Thoracic aorta (tissue), 2 donors: Measurements from ENCODE around the gene PRELID3B. TPM values are rescaled to one million over a fixed set of nuclear protein-coding genes. Genes with fewer than 3 reads are reported as not detected.

ENCODE experiments used
- ATAC-seq: fragments of 150-250 bp; one replicate; pipeline ENCODE4 v1.8.0; 2017; ENCODE audit warnings: low read depth; ENCODE audit not compliant: insufficient number of reproducible peaks, low FRiP score
- DNase-seq: peaks from one replicate; pipeline ENCODE4 v3.0.0-alpha.2; 2020; ENCODE audit warnings: low spot score
- H3K27ac ChIP-seq, 2 donors: fragments of 200-600 bp; sonication (generic); 1 replicate in 1 of 2; 2 replicates in 1 of 2; pipeline ENCODE4 v1.5.1; 2016; ENCODE audit warnings: mild to moderate bottlenecking in 2 of 2, moderate library complexity in 2 of 2
- H3K27me3 ChIP-seq: fragments of 200-600 bp; sonication (generic); replicated peaks from 2 replicates; pipeline ENCODE4 v1.6.0; 2016; ENCODE audit warnings: mild to moderate bottlenecking; ENCODE audit not compliant: insufficient read depth
- H3K36me3 ChIP-seq: fragments of 200-600 bp; sonication (generic); one replicate; pipeline ENCODE4 v1.5.1; 2016
- H3K4me1 ChIP-seq, 2 donors: fragments of 200-600 bp; sonication (generic); 1 replicate in 1 of 2; 2 replicates in 1 of 2; pipeline versions ENCODE4 v1.5.1 to v1.6.0; 2016; ENCODE audit warnings: low read depth in 2 of 2, mild to moderate bottlenecking in 1 of 2; ENCODE audit not compliant: control insufficient read depth in 1 of 2
- H3K4me3 ChIP-seq: fragments of 200-600 bp; sonication (generic); 2 replicates; pipeline ENCODE4 v1.5.1; 2016; ENCODE audit warnings: mild to moderate bottlenecking
- H3K9me3 ChIP-seq: fragments of 200-600 bp; sonication (generic); 2 replicates; pipeline ENCODE4 v1.5.1; 2016
- total RNA-seq, 2 donors: library from RNA; depleted of rRNA; stranded (reverse); fragments of >200 nt; gene quantifications; one replicate each; pipeline versions ENCODE4 v1.1.0 to v1.2.3, GENCODE V29; 2016
- TF ChIP-seq, protein P1 (sequence below): fragments of 200-600 bp; sonication (generic); IDR thresholded peaks from one replicate; pipeline ENCODE4 v1.5.1; 2019; ENCODE audit warnings: antibody characterized with exemption

PRELID3B gene
- total RNA-seq, 2 donors from 2014 or later, result 25.5 to 30.5 TPM

DNA sequence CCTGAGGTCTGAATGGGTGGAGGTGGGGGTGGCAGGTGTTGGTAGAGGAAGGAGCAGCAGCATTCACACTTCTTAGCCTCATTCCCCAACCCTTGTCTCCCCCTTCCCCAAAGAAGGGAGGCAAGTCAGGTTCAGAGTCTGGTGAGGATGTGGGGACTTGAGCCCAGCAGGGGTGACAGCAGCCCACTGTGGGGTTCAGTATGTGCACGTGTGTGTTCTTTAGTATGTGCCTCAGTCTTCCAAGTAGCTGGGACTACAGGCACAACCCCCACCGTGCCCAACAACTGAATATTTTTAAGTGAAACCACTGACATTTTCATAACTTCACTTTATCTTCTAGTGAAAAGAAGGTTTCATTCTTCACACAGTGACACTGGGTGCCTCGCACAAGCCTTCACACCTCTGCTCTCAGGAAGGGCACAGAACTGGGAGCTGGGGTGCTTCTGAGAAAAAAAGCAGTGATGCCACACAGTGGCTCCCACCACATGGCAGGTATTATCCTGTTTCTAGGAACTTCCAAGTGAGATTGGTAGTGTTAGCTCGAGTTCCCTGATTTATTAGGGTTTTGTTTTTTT is 33.4 kb upstream of the PRELID3B start:
- DNase-seq (no peak), ATAC-seq (no peak)
- H3K4me3 ChIP-seq, result no peak overlapping the region
- no peaks in the 10 kb centered on the region for H3K27me3 ChIP-seq
- H3K9me3 ChIP-seq, result no peaks in the 10 kb centered on the region
- H3K4me1 ChIP-seq, result no peaks in the 10 kb centered on the region
- no peak overlapping the region for H3K27ac ChIP-seq
- TF ChIP-seq, protein P1, sequence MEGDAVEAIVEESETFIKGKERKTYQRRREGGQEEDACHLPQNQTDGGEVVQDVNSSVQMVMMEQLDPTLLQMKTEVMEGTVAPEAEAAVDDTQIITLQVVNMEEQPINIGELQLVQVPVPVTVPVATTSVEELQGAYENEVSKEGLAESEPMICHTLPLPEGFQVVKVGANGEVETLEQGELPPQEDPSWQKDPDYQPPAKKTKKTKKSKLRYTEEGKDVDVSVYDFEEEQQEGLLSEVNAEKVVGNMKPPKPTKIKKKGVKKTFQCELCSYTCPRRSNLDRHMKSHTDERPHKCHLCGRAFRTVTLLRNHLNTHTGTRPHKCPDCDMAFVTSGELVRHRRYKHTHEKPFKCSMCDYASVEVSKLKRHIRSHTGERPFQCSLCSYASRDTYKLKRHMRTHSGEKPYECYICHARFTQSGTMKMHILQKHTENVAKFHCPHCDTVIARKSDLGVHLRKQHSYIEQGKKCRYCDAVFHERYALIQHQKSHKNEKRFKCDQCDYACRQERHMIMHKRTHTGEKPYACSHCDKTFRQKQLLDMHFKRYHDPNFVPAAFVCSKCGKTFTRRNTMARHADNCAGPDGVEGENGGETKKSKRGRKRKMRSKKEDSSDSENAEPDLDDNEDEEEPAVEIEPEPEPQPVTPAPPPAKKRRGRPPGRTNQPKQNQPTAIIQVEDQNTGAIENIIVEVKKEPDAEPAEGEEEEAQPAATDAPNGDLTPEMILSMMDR, result no peak
- no peaks in the 10 kb centered on the region for H3K36me3 ChIP-seq

DNA sequence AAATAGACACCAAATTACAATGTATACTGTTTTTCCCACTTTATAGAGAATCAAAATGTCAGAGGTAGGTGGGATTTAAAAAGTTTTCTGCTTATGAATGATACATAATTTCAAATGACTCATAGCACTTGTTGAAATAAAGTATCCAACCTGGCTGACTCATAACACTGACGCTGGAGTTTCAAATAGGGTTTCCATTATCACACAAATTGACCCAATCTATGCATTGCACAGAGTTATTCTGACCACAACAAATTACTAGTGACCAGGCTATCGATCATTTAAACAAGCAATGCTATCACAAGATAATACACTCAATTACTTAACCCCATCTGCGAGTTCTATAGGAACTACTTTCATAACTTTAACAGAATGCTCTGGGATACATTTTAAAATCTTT is 31.9 kb upstream of the PRELID3B start:
- Histone ChIP-seq H3K4me3 (no peak overlapping the region), H3K9me3 (no peaks in the 10 kb centered on the region), H3K27ac (no peak overlapping the region), H3K4me1 (no peaks in the 10 kb centered on the region), H3K27me3 (no peaks in the 10 kb centered on the region), H3K36me3 (no peaks in the 10 kb centered on the region)
- ATAC-seq (no peak), DNase-seq (no peak)
- TF ChIP-seq, protein P1, result no peak

DNA sequence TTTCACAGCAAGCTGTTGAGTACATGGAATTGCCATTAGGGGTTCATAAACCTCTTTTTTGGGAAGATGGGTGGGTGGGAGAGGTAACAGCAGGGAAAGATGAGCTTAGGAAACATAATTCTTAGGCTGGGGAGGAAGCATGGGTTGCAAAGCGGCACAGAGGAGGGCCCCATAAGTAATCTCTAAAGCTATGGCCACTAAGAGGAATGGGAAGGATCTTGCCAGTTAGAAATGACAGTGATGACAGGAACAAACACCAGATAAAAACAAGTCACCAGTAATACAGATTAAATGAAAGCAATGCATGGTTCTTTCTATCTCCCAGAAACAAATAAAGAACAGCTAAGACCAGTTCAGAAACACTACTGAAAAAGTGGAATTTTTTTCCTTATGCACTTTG is 31.0 kb upstream of the PRELID3B start:
- TF ChIP-seq, protein P1, result no peak
- ATAC-seq (no peak), DNase-seq (no peak)
- H3K4me1 ChIP-seq, result no peaks in the 10 kb centered on the region
- no peaks in the 10 kb centered on the region for H3K27me3 ChIP-seq
- no peak overlapping the region for H3K4me3 ChIP-seq
- no peak overlapping the region for H3K27ac ChIP-seq
- no peaks in the 10 kb centered on the region for H3K9me3 ChIP-seq
- H3K36me3 ChIP-seq, result no peaks in the 10 kb centered on the region

DNA sequence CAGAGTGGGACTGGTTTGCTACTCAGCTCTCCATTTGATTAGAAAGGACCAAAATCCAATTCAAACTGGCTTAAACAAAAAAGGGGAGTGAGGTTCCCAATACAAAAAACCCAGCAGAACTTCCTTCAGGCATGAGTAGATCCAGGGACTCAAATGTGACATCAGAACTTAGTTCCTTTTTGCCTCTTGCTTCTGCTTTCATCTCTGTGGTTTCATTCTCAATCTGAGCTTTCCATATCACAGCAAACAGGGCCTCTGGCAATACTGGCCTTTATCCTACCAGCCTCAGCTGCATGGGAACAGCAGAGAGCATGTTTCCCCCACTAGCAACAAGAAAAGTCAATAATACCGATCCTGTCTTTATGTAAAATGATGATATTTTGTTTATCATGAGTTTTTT is 28.6 kb upstream of the PRELID3B start:
- TF ChIP-seq, protein P1, result no peak
- H3K9me3 ChIP-seq, result no peaks in the 10 kb centered on the region
- H3K36me3 ChIP-seq, result no peaks in the 10 kb centered on the region
- no peak for DNase-seq
- no peak for ATAC-seq
- no peaks in the 10 kb centered on the region for H3K27me3 ChIP-seq
- no peaks in the 10 kb centered on the region for H3K4me1 ChIP-seq
- no peak overlapping the region for H3K4me3 ChIP-seq
- H3K27ac ChIP-seq, result no peak overlapping the region

DNA sequence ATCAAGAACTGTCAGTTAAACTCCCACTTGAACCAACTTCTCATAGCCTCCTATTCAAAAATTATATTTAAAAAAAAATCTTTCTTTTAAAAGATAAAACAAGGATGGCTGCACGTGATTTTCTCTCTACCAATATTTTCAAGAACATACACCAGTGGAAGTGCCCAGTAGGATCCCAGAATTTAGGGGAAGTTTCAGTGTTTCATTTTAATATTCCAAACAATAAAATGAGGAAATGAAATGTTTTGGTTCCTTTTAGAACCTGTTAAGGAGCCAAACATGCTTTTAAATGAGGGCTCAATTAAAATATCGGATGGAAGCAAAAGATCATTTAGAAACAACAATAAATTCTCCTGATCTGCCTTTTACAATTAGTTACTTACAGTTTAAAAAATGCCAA is 26.4 kb upstream of the PRELID3B start:
- H3K27me3 ChIP-seq, result no peaks in the 10 kb centered on the region
- H3K36me3 ChIP-seq, result no peaks in the 10 kb centered on the region
- TF ChIP-seq, protein P1, result no peak
- no peak for ATAC-seq
- H3K4me3 ChIP-seq, result no peak overlapping the region
- H3K9me3 ChIP-seq, result no peaks in the 10 kb centered on the region
- H3K27ac ChIP-seq, result no peak overlapping the region
- DNase-seq, result no peak
- peaks cover 4% of the 10 kb centered on the region in 2 donors for H3K4me1 ChIP-seq
